ENCODE results near the gene SYNPO2.

Gene SYNPO2

DNA sequence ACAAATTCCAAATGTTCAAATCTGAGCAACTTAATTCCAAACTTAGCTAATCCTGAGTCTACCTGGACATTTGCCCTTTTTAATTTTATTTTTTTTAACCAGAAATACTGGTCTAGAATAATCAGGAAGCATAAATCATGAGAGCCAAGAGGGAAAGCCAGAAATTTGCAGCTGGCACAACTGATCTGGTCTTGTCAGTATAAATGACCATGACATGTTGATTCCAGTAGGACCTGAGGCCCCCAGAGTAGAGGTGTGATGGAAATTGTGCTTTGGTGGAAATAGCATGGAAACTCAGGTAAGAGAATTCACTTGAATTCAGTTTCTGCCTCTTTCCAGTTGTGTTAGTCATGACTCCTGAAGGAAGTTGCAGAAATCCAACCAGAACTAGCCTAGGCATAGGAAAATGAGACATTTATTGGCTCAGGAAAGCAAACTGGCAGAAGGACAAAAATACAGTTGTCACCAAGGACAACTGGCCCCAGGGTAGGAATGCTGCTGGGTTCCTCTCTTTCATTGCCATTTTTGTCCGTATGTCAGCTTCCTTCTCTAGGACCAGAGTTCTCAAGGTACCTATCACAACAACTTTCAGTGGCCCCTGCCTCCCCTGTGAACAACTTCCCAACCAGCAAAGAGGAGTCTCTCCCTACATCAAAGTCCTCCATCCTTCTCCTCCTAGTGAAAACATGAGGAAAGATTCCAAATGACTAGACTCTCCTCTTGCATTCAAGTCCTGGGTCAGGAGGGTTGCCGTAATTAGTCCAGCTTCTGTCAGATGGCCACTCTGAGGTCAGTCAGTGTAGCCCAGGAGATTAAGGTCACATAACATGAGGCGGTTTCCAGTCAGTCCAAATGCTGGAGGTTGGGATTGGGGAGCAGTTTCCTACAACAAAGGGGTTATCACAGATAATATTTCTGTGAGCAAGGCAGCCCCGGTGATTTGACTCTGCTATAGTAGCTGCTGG is 217.7 kb downstream of the SYNPO2 start:
- DNase-seq (ENCODE audit: insufficient read length): no peak
- no peak for FAIRE-seq
- TF ChIP-seq POLR2A (IDR thresholded peaks at IDR 0.05; ENCODE audit: low read depth, low read length): no peak

- TF ChIP-seq POLR2AphosphoS5 (IDR thresholded peaks at IDR 0.05; ENCODE audit: low read depth, low read length) (no peak), POLR2A (IDR thresholded peaks at IDR 0.05; ENCODE audit: low read depth, low read length) (no peak)
- FAIRE-seq: no peak
- DNase-seq (ENCODE audit: insufficient read length): no peak
Measured at GRCh38 chr4:119110121-119110520, 221.5 kb downstream of the SYNPO2 start.
